Stomach (tissue), 4 donors: ENCODE measurements around the gene MISP3.

Source experiments
- CTCF ChIP-seq, 7 experiments: fragments of 450-650 bp in 4 of 7; fragments of 200-600 bp in 3 of 7; sonication (generic) in 3 of 7; IDR thresholded peaks; one replicate each; pipeline ENCODE4 v1.5.1; 2016 to 2019; ENCODE audit warnings: antibody characterized with exemption in 7 of 7, control low read depth in 2 of 7, mild to moderate bottlenecking in 1 of 7
- POLR2A ChIP-seq, 4 donors: fragments of 450-650 bp; IDR thresholded peaks; one replicate each; pipeline ENCODE4 v1.6.1; 2016; ENCODE audit warnings: antibody characterized with exemption in 4 of 4, control low read depth in 2 of 4, mild to moderate bottlenecking in 1 of 4, moderate library complexity in 1 of 4

- TF ChIP-seq CTCF (IDR thresholded peaks at IDR 0.05) = no peak
- no peak for TF ChIP-seq POLR2A (IDR thresholded peaks at IDR 0.05)
These were observed 19.1 kb upstream of the MISP3 start for GRCh38 chr19:14053500-14053899.
